AG09309 (cell line): ENCODE measurements around the gene CTNNA1.

ENCODE experiments used
- DNase-seq: peaks from one replicate; pipeline ENCODE4 v3.0.0-alpha.2; 2010; ENCODE audit warnings: low read depth
- H3K4me3 ChIP-seq: 2 replicates; pipeline ENCODE4 v1.5.1; 2011; ENCODE audit warnings: mild to moderate bottlenecking, low read depth, low read length, moderate library complexity; ENCODE audit not compliant: control insufficient read depth
- CTCF ChIP-seq: IDR thresholded peaks from 2 replicates; pipeline ENCODE4 v1.5.1; 2011; ENCODE audit warnings: mild to moderate bottlenecking, low read depth, low read length, inconsistent platforms; ENCODE audit not compliant: insufficient read depth, control insufficient read depth; ENCODE audit errors: missing control alignments

CTNNA1 gene

GRCh38 chr5:138961729-138962128 is 208.5 kb downstream of the CTNNA1 start:
- H3K4me3 ChIP-seq = no peak overlapping the region
- TF ChIP-seq CTCF = no peak
- no peak for DNase-seq

GRCh38 chr5:138962614-138963370 is 209.6 kb downstream of the CTNNA1 start:
- no peak for TF ChIP-seq CTCF
- H3K4me3 ChIP-seq = no peak overlapping the region
- no peak for DNase-seq

GRCh38 chr5:138963763-138964371 is 210.6 kb downstream of the CTNNA1 start:
- DNase-seq = no peak
- H3K4me3 ChIP-seq = no peak overlapping the region
- TF ChIP-seq CTCF = no peak

GRCh38 chr5:138964647-138965201 is 211.5 kb downstream of the CTNNA1 start:
- TF ChIP-seq CTCF = no peak
- no peak for DNase-seq
- no peak overlapping the region for H3K4me3 ChIP-seq

GRCh38 chr5:138965626-138966025 is 212.4 kb downstream of the CTNNA1 start:
- no peak for TF ChIP-seq CTCF
- no peak for DNase-seq
- no peak overlapping the region for H3K4me3 ChIP-seq

GRCh38 chr5:138966236-138966985 is 213.2 kb downstream of the CTNNA1 start:
- H3K4me3 ChIP-seq = no peak overlapping the region
- no peak for DNase-seq
- no peak for TF ChIP-seq CTCF
